Measurements from ENCODE around the gene MTAP.

The MTAP gene

GRCh38 chr9:21802418-21803000 lies at the start of gene MTAP:
Gene MTAP (plus strand): TSS chr9:21802636. CDS start chr9:21802749, 113 bp downstream.
- DNase-seq (ENCODE audit: low spot score) = peak; percentile 81

DNA sequence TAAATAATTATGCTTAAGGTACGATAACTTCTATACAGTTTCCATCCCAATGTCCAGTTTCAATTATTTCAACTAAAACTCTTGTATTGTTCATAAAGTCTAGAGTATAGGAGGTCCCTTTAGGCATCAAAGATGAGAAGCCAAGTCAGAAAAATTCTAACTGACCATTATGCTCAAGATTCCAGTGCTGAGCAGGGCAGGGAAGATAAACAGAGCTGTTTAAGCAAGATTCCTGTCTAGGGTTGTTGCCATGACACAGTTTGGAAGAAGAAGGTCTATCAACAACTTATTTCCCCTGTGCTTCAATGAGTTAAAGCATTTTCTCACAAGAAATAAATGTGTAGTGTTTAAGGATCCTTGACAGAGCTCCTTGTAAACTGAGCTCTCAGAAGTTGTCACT lies 48.9 kb upstream of the MTAP start:
- DNase-seq (ENCODE audit: low spot score) = no peak

DNA sequence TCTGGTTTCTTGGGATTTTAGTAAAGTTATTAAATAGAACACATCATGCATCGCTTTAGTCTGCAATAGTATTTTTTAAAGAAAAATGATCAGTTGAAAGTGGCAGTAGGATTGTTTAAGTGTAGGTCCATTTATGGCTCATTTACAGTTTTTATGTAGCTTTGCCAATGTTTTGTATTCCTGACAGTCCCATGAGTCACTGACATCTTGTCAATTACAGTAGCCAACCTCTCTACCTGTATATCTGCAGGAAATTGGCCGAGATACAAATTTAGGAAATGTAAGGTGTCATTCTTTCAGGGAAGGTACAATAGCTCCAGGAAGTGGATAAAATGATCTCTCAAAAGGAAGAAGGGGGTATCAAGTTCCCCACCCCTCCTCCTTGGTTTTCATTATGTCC lies 47.7 kb upstream of the MTAP start:
- DNase-seq (ENCODE audit: low spot score) = no peak

DNA sequence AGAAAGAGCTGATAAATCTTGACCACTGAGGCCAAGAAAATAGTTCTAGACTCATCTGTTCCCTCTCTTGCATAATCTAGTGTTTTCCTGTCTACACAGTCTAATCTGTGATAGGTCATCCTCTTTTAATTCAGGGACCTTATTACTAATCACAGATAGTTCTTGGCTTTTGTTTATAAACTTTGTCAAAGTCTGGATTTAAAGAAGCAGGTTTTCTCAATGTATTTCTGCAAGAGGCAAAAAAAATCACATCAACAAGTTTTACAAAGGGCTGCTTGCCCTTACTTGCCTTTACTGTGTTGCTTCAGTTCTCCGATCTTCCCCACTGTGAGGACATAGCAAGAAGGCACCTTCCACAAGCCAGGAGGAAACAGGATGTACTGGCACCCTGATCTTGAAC lies 43.9 kb upstream of the MTAP start:
- no peak for DNase-seq (ENCODE audit: low spot score)

GRCh38 chr9:21761309-21761901 lies 41.0 kb upstream of the MTAP start:
- no peak for DNase-seq (ENCODE audit: low spot score)

- no peak for DNase-seq (ENCODE audit: low spot score)
Measured at GRCh38 chr9:21762064-21762463, 40.4 kb upstream of the MTAP start.

- DNase-seq (ENCODE audit: low spot score) = no peak
Measured at GRCh38 chr9:21764846-21765245, 37.6 kb upstream of the MTAP start.

DNA sequence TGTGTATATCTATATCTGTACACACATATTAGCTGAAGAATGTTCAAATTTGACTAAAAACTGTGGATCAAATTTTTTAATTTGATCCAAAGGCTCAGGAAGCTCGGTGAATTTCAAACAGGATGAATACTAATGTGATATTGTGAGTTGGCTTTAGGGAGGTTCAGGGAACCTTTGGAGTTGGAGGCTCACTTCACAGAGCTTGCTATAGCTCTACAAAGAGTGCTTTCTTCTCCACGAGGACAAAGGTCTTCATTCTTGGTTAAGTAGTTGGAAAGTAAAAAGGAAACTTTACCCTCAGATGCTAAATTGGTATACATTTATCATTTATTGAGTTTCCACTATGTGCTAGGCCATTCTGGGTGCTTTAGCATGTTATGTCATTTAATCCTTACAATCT lies 36.3 kb upstream of the MTAP start:
- DNase-seq (ENCODE audit: low spot score) = no peak

DNA sequence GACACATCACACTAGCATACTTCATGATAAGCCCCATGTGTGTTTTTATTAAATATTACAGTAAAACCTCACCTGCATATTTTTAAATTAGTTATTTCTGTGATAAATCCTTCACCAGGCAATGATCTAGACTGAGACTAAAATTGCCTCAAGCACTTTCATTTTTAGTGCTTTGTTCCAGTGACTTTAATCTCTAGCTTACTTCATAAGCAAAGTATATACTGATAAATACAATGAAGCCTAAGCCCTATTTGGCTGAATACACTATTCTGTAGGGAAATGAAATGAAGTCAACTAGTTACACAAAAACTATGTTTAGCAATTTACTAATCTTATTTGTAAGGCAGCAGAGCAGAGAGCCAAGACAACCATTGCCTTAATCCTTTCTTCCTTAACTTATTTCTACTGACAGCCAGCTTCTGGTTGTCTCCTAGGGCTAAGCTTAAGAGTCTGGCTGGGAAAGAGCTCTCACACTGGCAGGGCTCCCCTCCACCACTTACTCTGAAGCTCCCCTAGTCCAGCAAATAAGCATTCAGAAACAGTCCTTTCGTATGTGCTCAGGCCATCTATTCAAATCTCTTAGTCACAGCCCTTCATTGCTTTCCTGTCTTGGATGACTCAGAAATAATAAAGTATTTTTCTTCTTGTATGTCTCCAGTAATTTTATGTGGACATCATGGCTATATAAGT lies 31.4 kb upstream of the MTAP start:
- peak; percentile 87 for DNase-seq (ENCODE audit: low spot score)

GRCh38 chr9:21777701-21778100 lies 24.7 kb upstream of the MTAP start:
- DNase-seq (ENCODE audit: low spot score) = no peak

DNA sequence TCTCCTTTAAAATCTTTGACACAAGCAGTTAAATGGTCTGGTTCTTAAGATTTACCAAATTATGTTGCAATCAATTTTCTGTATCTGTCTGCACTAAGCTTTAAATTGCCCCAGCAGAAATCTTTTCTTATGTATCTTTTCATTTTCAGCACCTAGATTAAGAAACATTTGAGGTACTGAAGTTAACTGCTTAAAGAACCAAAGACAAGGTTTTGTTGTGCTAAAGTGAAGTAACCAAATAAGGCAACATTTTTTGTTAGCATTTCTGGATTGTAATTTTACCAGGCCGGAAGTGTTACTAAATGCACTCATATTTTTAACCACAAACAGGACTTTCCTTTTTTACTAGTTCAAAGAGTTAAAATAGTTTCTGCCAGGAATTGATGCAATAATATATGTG lies 24.1 kb upstream of the MTAP start:
- no peak for DNase-seq (ENCODE audit: low spot score)

- no peak for DNase-seq (ENCODE audit: low spot score)
Measured at GRCh38 chr9:21779397-21779796, 23.0 kb upstream of the MTAP start.

DNA sequence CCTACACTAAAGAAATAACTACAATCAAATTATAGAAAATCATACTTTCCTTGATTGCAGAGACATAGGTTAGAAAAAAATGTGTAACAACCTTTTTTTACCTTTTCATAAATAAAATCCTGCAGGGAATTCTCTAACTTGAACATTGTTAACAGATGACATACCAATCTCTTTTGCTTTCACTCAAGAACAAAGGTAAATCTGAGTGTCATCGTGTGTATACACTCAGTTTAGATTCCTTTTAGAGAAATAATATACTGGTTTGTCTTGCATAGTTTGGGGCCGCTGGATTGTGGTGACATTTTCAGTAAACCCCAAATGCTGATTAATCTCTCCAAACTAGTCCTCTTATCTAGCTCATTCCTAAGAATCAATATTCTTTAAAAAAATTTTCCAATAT lies 20.8 kb upstream of the MTAP start:
- no peak for DNase-seq (ENCODE audit: low spot score)

GRCh38 chr9:21782205-21782604 lies 20.2 kb upstream of the MTAP start:
- DNase-seq (ENCODE audit: low spot score) = no peak

- no peak for DNase-seq (ENCODE audit: low spot score)
Measured at GRCh38 chr9:21788752-21789151, 13.7 kb upstream of the MTAP start.

DNA sequence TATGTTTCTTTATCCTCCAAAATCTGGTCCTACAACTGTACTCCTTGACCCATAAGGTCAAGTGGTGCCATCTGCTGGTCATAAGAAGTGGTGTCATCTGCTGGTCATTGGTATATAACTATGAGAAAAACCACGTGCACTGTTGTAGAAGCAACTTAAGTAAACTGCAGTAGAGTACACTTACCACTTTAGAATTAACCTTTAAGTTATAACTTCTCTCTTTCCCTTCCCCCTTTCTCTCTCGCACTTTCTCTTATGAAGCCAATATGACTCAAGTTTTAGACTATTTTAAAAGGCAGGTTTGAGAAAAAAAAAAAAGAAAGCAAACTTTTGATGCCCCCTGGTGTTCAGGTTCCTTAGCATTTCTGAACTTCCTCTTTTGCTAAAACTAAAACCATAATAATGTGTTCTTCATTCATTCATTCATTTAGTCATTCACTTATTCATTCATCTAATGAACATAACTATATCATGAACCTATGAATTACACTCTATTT lies 12.8 kb upstream of the MTAP start:
- DNase-seq (ENCODE audit: low spot score) = peak; percentile 87

DNA sequence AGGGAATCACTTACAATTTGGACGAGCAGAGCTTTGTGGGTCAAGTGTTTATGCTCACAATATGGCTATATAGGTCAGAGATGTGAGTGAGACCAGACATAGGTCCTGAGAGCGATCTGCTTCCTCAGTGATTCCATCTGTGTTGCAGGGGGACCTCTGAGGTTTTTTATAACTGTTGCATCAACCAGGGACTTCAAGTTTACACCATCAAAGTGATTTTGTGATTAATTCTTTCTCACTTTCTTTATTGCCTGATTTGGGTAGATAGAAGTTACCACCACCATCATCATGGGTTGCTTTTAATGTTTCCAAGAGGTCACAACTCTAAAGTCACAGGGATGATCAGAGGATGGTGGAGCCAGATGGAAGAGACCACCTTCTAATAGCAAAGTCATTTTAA lies 7.0 kb upstream of the MTAP start:
- no peak for DNase-seq (ENCODE audit: low spot score)

GRCh38 chr9:21796768-21797167 lies 5.7 kb upstream of the MTAP start:
- no peak for DNase-seq (ENCODE audit: low spot score)

DNA sequence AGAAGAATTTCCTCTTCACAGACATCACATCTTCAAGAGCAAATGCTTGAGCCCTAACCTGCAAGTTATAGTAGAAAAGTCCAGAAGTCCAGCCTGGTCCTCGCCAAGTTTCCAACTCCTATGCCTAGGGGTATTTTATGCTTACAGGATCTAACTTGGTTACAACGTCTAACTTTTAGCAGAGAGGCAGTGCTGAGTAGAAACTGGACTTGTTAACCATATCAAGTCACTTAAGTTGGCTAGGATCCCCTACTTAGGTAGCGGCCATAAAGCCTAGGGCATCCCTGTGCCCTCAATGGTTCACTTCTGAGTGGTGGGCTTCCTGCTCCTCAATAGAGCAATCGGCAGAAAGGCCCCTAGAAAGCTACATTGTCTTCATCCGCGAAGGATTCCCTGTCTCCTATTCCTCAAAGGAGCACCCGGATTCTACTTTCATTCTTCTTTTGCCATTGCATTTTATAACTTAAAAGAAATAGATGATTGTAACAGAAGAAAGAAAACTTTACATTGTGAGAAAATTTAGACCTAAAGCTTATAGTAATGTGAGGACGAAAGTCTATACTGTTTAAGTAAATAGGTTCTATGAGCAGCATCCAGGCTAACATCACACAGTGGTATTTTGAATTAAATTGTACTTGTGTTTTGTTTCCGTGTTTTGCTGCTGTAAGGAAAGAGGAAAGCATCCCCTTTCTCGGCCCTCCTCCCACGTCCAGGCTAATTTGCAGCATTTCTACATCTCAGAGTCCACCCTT lies 1.3 kb upstream of the MTAP start:
- no peak for DNase-seq (ENCODE audit: low spot score)

- DNase-seq (ENCODE audit: low spot score) = peak; percentile 53
Measured at GRCh38 chr9:21801683-21802417, 586 bp upstream of the MTAP start.

DNA sequence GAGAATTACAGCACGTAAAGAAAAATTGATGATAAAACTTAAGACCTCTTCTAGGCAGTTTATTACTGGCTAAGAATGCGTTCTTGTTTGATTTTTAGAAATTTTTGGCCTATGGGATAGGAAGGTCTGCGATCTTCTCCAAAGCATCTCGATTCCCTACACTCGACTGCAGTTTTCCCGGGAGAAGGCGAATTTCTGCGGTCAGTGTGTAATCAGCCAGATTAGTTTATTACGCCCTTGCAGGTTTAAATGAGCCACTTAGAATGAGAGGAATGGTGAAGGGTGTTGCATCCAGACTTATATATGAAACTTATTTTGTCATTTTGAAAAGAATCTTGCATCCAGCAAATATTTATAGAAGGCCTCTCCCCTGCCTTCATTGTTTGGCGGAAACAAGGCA lies 1.2 kb downstream of the MTAP start:
- no peak for DNase-seq (ENCODE audit: low spot score)

DNA sequence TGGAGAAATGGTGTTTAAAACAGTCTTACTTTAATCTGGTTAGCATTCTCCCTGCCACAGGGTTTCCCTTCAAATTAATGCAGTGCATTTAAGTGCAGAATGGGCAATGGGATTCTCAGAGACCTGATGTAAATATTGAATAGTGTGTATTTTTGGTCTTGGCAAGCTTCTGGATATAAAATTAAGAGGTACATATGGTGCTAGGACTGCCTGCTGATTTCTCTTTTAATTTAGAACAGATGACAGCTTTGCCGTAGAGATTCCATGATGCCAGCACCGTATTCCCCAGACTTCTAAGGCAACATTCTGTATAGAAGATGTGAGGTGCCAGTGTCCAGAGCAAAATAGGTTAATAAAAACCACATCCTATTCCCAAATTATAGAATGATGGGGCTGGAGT lies 1.9 kb downstream of the MTAP start:
- DNase-seq (ENCODE audit: low spot score) = no peak
